Loucy (cell line): ENCODE results near the gene IFNAR2.
A peak's percentile ranks its signal among the peaks of the same experiment; 100 is the strongest.

Experiments used
- H2AFZ ChIP-seq: fragments of 200-600 bp; sonication (generic); 2 replicates; pipeline ENCODE4 v1.6.0; 2016; ENCODE audit warnings: antibody characterized with exemption, mild to moderate bottlenecking, low read length, moderate library complexity
- H3F3A ChIP-seq: fragments of 200-600 bp; 2 replicates; pipeline ENCODE4 v1.6.0; 2016; ENCODE audit warnings: antibody characterized with exemption, low read depth, mild to moderate bottlenecking
- H3K27me3 ChIP-seq: fragments of 200-600 bp; sonication (generic); 2 replicates; pipeline ENCODE4 v1.6.1; 2014; ENCODE audit warnings: low read length, mild to moderate bottlenecking; ENCODE audit not compliant: insufficient read depth, poor library complexity, severe bottlenecking
- H3K36me3 ChIP-seq: fragments of 200-600 bp; sonication (generic); 2 replicates; pipeline ENCODE4 v1.6.1; 2016; ENCODE audit warnings: low read length; ENCODE audit not compliant: insufficient read depth
- H3K4me1 ChIP-seq: fragments of 200-600 bp; sonication (generic); 2 replicates; pipeline ENCODE4 v1.5.1; 2014; ENCODE audit warnings: low read length, mild to moderate bottlenecking; ENCODE audit not compliant: insufficient read depth, poor library complexity, severe bottlenecking
- H3K4me2 ChIP-seq: fragments of 200-600 bp; sonication (generic); 2 replicates; pipeline ENCODE4 v1.6.0; 2014; ENCODE audit warnings: antibody characterized with exemption, low read length, low read depth, mild to moderate bottlenecking; ENCODE audit not compliant: poor library complexity, severe bottlenecking
- H3K4me3 ChIP-seq: fragments of 200-600 bp; sonication (generic); 2 replicates; pipeline ENCODE4 v1.5.1; 2014; ENCODE audit warnings: low read length, mild to moderate bottlenecking, mixed read lengths; ENCODE audit not compliant: poor library complexity, severe bottlenecking
- H3K79me2 ChIP-seq: fragments of 200-600 bp; sonication (generic); 2 replicates; pipeline ENCODE4 v1.6.1; 2014; ENCODE audit warnings: low read length; ENCODE audit not compliant: insufficient read depth
- H3K9ac ChIP-seq: fragments of 200-600 bp; sonication (generic); 2 replicates; pipeline ENCODE4 v1.6.0; 2014; ENCODE audit warnings: mild to moderate bottlenecking, low read depth, low read length, moderate library complexity; ENCODE audit not compliant: poor library complexity, severe bottlenecking
- H3K9me2 ChIP-seq: fragments of 200-600 bp; sonication (generic); replicated peaks from 2 replicates; pipeline ENCODE4 v1.6.1; 2016; ENCODE audit warnings: low read depth, low read length, mixed read lengths
- H3K9me3 ChIP-seq: fragments of 200-600 bp; sonication (generic); 2 replicates; pipeline ENCODE4 v1.6.1; 2014; ENCODE audit warnings: mild to moderate bottlenecking, antibody characterized with exemption, low read length, low read depth; ENCODE audit not compliant: insufficient read depth
- H4K20me1 ChIP-seq: fragments of 200-600 bp; sonication (generic); 2 replicates; pipeline ENCODE4 v1.6.0; 2014; ENCODE audit warnings: antibody characterized with exemption, low read length, mild to moderate bottlenecking; ENCODE audit not compliant: insufficient read depth, poor library complexity, severe bottlenecking
- EZH2phosphoT487 ChIP-seq: fragments of 200-600 bp; IDR thresholded peaks from 2 replicates; pipeline ENCODE4 v1.6.1; 2018; ENCODE audit warnings: antibody characterized with exemption, mild to moderate bottlenecking, moderate library complexity, borderline replicate concordance
- TF ChIP-seq, protein P1 (sequence below): fragments of 200-600 bp; sonication (generic); conservative IDR thresholded peaks from 2 replicates; pipeline ENCODE4 v1.5.1; 2014; ENCODE audit warnings: mild to moderate bottlenecking, antibody characterized with exemption, low read length

The IFNAR2 gene

DNA sequence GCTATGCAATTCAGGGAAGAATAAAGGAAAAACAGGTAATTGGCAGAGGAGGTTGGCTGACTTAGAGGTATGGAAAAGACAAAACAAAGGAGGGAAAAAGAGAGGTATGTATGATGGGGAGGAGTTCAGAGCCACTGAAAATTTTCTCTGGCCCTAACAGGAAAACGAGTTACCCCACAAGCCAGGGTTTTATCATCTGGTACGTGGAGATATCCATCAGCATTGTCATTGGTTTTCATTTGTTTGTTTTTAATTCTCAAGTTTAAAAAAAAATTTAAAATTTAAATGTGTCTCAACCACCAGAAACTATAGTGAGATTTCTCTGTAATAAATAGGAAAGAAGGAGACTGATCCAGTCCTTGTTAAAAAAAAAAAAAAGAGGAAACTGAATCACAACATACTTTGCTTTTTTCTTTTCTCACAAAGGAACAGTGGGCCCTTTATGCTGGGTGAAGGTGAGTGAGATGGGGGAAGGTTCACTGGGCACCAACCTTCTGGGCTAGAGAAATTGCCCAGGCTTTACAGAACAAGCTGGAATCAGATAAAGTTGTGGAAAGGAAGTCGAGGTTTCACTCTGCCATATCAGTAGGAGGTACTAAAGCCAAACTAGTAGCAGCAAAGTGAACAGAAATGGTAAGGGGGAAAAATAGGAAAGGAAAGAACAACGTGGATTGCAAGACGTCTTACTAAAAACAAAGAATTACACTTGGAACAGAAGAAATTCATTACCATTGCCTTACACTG is 2.7 kb downstream of the IFNAR2 start:
- Histone ChIP-seq H3K9me3 (no peaks in the 10 kb centered on the region), H3K27me3 (peaks cover 5% of the 10 kb centered on the region), H3K9ac (peak overlapping the region; percentile 97), H3K9me2 (no peaks in the 10 kb centered on the region), H4K20me1 (peaks cover 44% of the 10 kb centered on the region), H3K4me2 (peak overlapping the region; percentile 90), H3K79me2 (peaks cover 82% of the 10 kb centered on the region), H2AFZ (no peak overlapping the region), H3K4me3 (peak overlapping the region; percentile 95), H3K36me3 (no peaks in the 10 kb centered on the region; the same call in 1 of the 2 replicates), H3K4me1 (peaks cover 64% of the 10 kb centered on the region), H3F3A (no peaks in the 10 kb centered on the region)
- TF ChIP-seq, protein P1, sequence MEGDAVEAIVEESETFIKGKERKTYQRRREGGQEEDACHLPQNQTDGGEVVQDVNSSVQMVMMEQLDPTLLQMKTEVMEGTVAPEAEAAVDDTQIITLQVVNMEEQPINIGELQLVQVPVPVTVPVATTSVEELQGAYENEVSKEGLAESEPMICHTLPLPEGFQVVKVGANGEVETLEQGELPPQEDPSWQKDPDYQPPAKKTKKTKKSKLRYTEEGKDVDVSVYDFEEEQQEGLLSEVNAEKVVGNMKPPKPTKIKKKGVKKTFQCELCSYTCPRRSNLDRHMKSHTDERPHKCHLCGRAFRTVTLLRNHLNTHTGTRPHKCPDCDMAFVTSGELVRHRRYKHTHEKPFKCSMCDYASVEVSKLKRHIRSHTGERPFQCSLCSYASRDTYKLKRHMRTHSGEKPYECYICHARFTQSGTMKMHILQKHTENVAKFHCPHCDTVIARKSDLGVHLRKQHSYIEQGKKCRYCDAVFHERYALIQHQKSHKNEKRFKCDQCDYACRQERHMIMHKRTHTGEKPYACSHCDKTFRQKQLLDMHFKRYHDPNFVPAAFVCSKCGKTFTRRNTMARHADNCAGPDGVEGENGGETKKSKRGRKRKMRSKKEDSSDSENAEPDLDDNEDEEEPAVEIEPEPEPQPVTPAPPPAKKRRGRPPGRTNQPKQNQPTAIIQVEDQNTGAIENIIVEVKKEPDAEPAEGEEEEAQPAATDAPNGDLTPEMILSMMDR, result no peak; the same call in 1 of the 2 replicates
- TF ChIP-seq EZH2phosphoT487, result no peak

DNA sequence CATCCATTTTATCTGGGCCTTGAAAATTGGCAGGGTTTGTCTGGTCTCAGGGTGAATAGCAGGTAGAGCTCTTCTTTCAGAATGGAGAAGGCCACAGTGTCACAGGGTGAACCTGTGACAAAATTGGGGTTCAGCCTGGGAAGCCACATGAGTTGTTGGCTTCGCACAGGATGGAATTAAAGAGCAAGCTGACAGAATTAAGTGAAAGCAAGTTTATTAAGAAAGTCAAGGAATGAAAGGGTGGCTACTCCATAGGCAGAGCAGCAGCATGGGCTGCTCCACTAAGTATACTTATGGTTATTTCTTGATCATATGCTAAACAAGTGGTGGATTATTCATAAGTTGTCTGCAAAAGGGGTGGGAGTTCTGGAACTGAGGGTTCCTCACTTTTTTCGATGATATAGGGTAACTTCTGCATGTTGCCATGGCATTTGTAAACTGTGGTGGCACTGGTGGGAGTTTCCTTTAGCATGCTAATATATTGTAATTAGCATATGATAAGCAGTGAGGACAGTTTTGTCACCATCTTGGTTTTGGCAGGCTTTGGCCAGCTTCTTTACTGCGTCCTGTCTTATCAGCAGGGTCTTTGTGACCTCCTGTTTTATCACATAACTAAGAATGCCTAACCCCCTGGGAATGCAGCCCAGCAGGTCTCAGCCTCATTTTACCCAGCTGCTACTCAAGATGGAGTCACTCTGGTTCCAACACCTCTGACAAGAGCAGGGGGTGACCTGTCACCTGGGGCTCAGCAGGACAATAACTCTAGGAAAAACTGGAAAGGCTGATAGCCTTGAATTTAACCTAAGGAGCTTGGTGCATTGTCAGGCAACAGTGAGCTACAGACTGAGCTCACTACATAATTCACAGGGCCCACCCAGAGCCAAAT is 5.1 kb downstream of the IFNAR2 start:
- H3K4me2 ChIP-seq, result peak overlapping the region; percentile 90

DNA sequence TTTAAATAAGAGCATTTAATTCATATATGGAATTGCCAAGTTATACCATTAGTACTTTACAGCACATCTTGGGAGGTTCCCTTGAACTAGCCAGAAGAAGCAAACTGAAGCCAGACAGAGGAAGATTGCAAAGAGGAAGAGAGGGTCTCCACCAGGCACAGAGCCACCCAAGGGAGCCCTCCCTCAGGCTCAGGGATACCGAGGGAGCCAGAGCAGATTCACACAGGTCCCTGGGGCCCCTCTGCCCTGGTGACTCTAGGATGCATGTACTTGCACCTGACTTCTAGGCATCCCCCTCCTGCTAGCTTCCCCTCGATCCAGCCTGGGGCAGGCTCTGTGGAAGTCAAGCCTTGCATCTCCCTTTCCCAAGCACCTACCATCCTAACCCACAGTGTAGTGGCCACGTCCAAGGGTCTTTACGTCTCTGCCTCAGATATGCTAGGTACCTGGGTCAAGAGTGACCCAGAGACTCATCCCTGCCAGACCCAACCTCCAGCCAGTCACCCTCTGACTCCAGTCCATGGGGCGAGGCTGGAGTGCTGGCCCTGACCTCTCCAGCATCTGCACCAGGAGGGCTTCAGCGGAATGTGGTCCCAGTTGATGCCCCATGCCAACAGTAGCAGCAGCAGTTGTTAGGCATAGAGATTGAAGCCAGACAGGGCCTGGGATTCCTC is 6.4 kb downstream of the IFNAR2 start:
- Histone ChIP-seq H3K79me2 (peaks cover 99% of the 10 kb centered on the region), H3K4me2 (peak overlapping the region; percentile 55), H3K4me1 (peaks cover 92% of the 10 kb centered on the region), H3K9me3 (no peaks in the 10 kb centered on the region), H3K27me3 (no peaks in the 10 kb centered on the region), H3F3A (no peaks in the 10 kb centered on the region), H3K9me2 (no peaks in the 10 kb centered on the region), H3K36me3 (no peaks in the 10 kb centered on the region; the same call in none of the 2 replicates), H2AFZ (no peak overlapping the region), H3K9ac (peak overlapping the region; percentile 42), H4K20me1 (peaks cover 42% of the 10 kb centered on the region), H3K4me3 (peak overlapping the region; percentile 56)
- no peak for TF ChIP-seq EZH2phosphoT487
- TF ChIP-seq, protein P1, result no peak

More for the DNA sequence above, 5.1 kb downstream of the IFNAR2 start:
- Histone ChIP-seq H3K9me2 (no peaks in the 10 kb centered on the region), H3K4me1 (peaks cover 82% of the 10 kb centered on the region), H4K20me1 (peaks cover 54% of the 10 kb centered on the region), H3K36me3 (no peaks in the 10 kb centered on the region; the same call in none of the 2 replicates), H2AFZ (no peak overlapping the region), H3K27me3 (peaks cover 5% of the 10 kb centered on the region), H3K9me3 (no peaks in the 10 kb centered on the region), H3K9ac (peak overlapping the region; percentile 97), H3K79me2 (peaks cover 99% of the 10 kb centered on the region), H3F3A (no peaks in the 10 kb centered on the region), H3K4me3 (peak overlapping the region; percentile 95)
- TF ChIP-seq, protein P1, result no peak
- no peak for TF ChIP-seq EZH2phosphoT487
